MV-4-11 (cell line): Measurements from ENCODE around the gene LEMD3.
A peak's percentile ranks its signal among the peaks of the same experiment; 100 is the strongest.

ENCODE experiments used
- DNase-seq: peaks from one replicate; lab custom pipeline; 2025; lab: John Stamatoyannopoulos, UW

The LEMD3 gene

GRCh38 chr12:65208964-65209654 is 39.7 kb downstream of the LEMD3 start:
- DNase-seq: no peak

GRCh38 chr12:65209655-65210043 is 40.3 kb downstream of the LEMD3 start:
- peak; percentile 75 for DNase-seq

GRCh38 chr12:65217086-65217485 is 47.7 kb downstream of the LEMD3 start:
- no peak for DNase-seq

GRCh38 chr12:65220761-65221160 is 51.4 kb downstream of the LEMD3 start:
- no peak for DNase-seq

GRCh38 chr12:65229441-65229840 is 60.1 kb downstream of the LEMD3 start:
- DNase-seq: no peak

GRCh38 chr12:65232476-65233077 is 63.2 kb downstream of the LEMD3 start:
- DNase-seq: no peak

GRCh38 chr12:65237153-65237552 is 67.8 kb downstream of the LEMD3 start:
- no peak for DNase-seq

GRCh38 chr12:65238609-65239008 is 69.2 kb downstream of the LEMD3 start:
- DNase-seq: no peak

- no peak for DNase-seq
Observed at GRCh38 chr12:65248656-65249633, 79.6 kb downstream of the LEMD3 start.

- DNase-seq: no peak
Observed at GRCh38 chr12:65252515-65252914, 83.1 kb downstream of the LEMD3 start.

- DNase-seq: no peak
Observed at GRCh38 chr12:65257986-65258385, 88.6 kb downstream of the LEMD3 start.

- DNase-seq: peak; percentile 79
Observed at GRCh38 chr12:65259501-65259900, 90.1 kb downstream of the LEMD3 start.

GRCh38 chr12:65263777-65264176 is 94.4 kb downstream of the LEMD3 start:
- DNase-seq: peak; percentile 43

GRCh38 chr12:65266408-65266807 is 97.0 kb downstream of the LEMD3 start:
- no peak for DNase-seq

- no peak for DNase-seq
Observed at GRCh38 chr12:65269603-65270002, 100.2 kb downstream of the LEMD3 start.

- DNase-seq: no peak
Observed at GRCh38 chr12:65274602-65275272, 105.4 kb downstream of the LEMD3 start.

GRCh38 chr12:65275627-65276026 is 106.2 kb downstream of the LEMD3 start:
- DNase-seq: no peak

GRCh38 chr12:65276916-65277530 is 107.6 kb downstream of the LEMD3 start:
- peak; percentile 39 for DNase-seq

GRCh38 chr12:65277994-65278575 is 108.7 kb downstream of the LEMD3 start:
- no peak for DNase-seq

- DNase-seq: no peak
Observed at GRCh38 chr12:65278576-65279368, 109.4 kb downstream of the LEMD3 start, which contains the start of gene MSRB3. TSS of gene MSRB3 (plus strand) at chr12:65278683. CDS start at chr12:65308580, 29,897 bp downstream.
